SK-N-SH (cell line): ENCODE data around the gene GRIN2A.

Experiments used
- FOXJ3 ChIP-seq: sonication (generic); formaldehyde crosslinking; IDR thresholded peaks from 2 replicates; pipeline ENCODE4 v1.5.1; 2020; ENCODE audit warnings: mild to moderate bottlenecking, missing genetic modification reagents
- GABPA ChIP-seq: IDR thresholded peaks from 2 replicates; pipeline ENCODE4 v1.4.0; 2012; ENCODE audit warnings: low read depth, mild to moderate bottlenecking
- NRF1 ChIP-seq: IDR thresholded peaks from 2 replicates; pipeline ENCODE4 v1.6.1; 2012; ENCODE audit warnings: low read depth, mild to moderate bottlenecking, low read length
- SIN3A ChIP-seq: IDR thresholded peaks from 2 replicates; pipeline ENCODE4 v1.6.1; 2012; ENCODE audit warnings: low read depth, mild to moderate bottlenecking, low read length, moderate library complexity, borderline replicate concordance
- TAF1 ChIP-seq: IDR thresholded peaks from 2 replicates; pipeline ENCODE4 v1.6.1; 2012; ENCODE audit warnings: low read depth, mild to moderate bottlenecking, low read length, moderate library complexity, borderline replicate concordance
- YY1 ChIP-seq: IDR thresholded peaks from 2 replicates; pipeline ENCODE4 v1.4.0; 2012; ENCODE audit warnings: low read depth, mild to moderate bottlenecking
- TF ChIP-seq, protein P1 (sequence below): IDR thresholded peaks from 2 replicates; pipeline ENCODE4 v1.4.0; 2012; ENCODE audit warnings: low read depth
- TF ChIP-seq, protein P2 (sequence below): fragments of 200-600 bp; sonication (generic); IDR thresholded peaks from 2 replicates; pipeline ENCODE4 v1.6.1; 2017; ENCODE audit warnings: antibody characterized with exemption, mild to moderate bottlenecking, moderate library complexity

DNA sequence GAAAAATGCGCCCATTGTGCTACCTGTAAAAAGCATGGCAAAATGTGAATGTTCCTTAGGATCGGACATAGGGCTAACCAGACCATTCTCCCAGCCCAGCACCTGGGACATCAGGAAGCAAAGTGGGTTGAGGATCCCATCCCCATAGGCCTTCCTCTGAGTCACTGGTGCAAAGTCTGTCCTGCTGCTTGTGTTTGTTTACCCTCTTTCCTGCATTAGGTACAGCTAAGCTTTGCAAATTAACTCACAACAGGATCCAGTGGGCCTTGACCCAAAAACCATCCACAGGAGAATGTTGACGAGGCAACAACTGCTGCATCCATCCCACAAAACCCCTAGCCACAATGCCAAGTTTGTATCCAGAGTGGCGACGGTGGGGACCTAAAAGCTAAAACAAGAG is 106.2 kb downstream of the GRIN2A start:
- no peak for TF ChIP-seq NRF1
- no peak for TF ChIP-seq YY1
- TF ChIP-seq FOXJ3 (CRISPR knock-in tag), result no peak
- no peak for TF ChIP-seq SIN3A
- no peak for TF ChIP-seq TAF1
- TF ChIP-seq GABPA, result no peak
- TF ChIP-seq, protein P1, sequence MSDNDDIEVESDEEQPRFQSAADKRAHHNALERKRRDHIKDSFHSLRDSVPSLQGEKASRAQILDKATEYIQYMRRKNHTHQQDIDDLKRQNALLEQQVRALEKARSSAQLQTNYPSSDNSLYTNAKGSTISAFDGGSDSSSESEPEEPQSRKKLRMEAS, result no peak
- TF ChIP-seq, protein P2, sequence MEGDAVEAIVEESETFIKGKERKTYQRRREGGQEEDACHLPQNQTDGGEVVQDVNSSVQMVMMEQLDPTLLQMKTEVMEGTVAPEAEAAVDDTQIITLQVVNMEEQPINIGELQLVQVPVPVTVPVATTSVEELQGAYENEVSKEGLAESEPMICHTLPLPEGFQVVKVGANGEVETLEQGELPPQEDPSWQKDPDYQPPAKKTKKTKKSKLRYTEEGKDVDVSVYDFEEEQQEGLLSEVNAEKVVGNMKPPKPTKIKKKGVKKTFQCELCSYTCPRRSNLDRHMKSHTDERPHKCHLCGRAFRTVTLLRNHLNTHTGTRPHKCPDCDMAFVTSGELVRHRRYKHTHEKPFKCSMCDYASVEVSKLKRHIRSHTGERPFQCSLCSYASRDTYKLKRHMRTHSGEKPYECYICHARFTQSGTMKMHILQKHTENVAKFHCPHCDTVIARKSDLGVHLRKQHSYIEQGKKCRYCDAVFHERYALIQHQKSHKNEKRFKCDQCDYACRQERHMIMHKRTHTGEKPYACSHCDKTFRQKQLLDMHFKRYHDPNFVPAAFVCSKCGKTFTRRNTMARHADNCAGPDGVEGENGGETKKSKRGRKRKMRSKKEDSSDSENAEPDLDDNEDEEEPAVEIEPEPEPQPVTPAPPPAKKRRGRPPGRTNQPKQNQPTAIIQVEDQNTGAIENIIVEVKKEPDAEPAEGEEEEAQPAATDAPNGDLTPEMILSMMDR, result no peak
